Measurements from ENCODE around the gene NPR2. TPM values are rescaled to one million over a fixed set of nuclear protein-coding genes. Genes with fewer than 3 reads are reported as not detected.

NPR2 gene
- total and polyA plus RNA-seq, 2 of the 13 experiments (the other 11 are each of a cell fraction or from before 2014, with no cell fraction given): 7.4 to 9.4 TPM

DNA sequence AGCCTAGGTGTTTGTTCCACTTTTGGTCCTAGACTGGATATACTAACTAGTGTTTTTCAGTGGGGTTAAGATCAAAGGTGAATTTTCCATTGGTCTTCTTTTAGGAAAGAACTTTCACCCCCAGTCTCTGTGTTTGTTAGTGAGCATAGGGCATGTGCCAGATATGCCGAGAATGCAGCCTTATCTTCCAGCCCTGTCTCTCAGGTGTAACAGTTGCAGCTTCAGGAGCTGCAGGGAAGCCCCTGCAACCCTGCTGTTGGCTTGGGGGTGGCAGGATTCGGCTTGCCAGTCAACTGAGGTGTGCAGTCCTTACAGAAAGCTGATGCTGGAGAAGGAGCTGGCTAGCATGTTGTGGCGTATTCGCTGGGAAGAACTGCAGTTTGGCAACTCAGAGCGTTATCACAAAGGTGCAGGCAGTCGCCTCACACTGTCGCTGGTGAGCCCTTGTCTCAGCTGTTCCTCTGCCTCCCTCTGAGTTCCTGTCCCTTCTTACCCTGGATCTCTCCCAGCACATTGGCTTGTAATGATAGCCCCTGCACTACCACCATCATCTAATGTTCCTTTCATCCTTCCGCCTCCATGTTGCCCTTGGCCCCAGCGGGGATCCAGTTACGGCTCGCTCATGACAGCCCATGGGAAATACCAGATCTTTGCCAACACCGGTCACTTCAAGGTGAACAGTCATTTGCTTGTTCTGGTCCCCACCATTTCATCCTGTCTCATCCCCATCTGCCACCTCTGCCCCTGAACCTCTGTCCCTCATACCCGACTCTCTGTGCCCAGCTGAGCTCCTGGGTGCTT lies 10.1 kb downstream of the NPR2 start (continued):
- TF ChIP-seq, protein P1, sequence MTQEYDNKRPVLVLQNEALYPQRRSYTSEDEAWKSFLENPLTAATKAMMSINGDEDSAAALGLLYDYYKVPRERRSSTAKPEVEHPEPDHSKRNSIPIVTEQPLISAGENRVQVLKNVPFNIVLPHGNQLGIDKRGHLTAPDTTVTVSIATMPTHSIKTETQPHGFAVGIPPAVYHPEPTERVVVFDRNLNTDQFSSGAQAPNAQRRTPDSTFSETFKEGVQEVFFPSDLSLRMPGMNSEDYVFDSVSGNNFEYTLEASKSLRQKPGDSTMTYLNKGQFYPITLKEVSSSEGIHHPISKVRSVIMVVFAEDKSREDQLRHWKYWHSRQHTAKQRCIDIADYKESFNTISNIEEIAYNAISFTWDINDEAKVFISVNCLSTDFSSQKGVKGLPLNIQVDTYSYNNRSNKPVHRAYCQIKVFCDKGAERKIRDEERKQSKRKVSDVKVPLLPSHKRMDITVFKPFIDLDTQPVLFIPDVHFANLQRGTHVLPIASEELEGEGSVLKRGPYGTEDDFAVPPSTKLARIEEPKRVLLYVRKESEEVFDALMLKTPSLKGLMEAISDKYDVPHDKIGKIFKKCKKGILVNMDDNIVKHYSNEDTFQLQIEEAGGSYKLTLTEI (CRISPR knock-in tag; conservative IDR thresholded peaks at IDR 0.05): no peak
- TF ChIP-seq FOXP1 (IDR thresholded peaks at IDR 0.05): no peak
- TF ChIP-seq FOXP1 (CRISPR knock-in tag; IDR thresholded peaks at IDR 0.05): no peak
- no peak for TF ChIP-seq JDP2 (CRISPR knock-in tag; IDR thresholded peaks at IDR 0.05; ENCODE audit: borderline replicate concordance)
- TF ChIP-seq DMAP1 (CRISPR knock-in tag; IDR thresholded peaks at IDR 0.05): no peak
- no peak for TF ChIP-seq PHF20 (CRISPR knock-in tag; IDR thresholded peaks at IDR 0.05)
- TF ChIP-seq ZFP62 (CRISPR knock-in tag; IDR thresholded peaks at IDR 0.05): no peak
- TF ChIP-seq POLR2AphosphoS2 (IDR thresholded peaks at IDR 0.05; ENCODE audit: low read depth, low read length): no peak
- TF ChIP-seq HNF4G (IDR thresholded peaks at IDR 0.05; ENCODE audit: borderline replicate concordance, low read depth, low read length): peak; percentile 51; the same call in 1 of the 2 replicates
- TF ChIP-seq HNF4G (CRISPR knock-in tag; IDR thresholded peaks at IDR 0.05; ENCODE audit: borderline replicate concordance, low read depth): no peak
- no peak for TF ChIP-seq MYNN (CRISPR knock-in tag; IDR thresholded peaks at IDR 0.05; ENCODE audit: low read depth)
- peak in 1 of 2 experiments; percentile 30; a peak in 1 of 4 replicates for TF ChIP-seq POLR2A (IDR thresholded peaks at IDR 0.05; ENCODE audit: insufficient read depth in 1 of 2, low read depth in 2 of 2, low read length in 2 of 2)
- TF ChIP-seq, protein P2, sequence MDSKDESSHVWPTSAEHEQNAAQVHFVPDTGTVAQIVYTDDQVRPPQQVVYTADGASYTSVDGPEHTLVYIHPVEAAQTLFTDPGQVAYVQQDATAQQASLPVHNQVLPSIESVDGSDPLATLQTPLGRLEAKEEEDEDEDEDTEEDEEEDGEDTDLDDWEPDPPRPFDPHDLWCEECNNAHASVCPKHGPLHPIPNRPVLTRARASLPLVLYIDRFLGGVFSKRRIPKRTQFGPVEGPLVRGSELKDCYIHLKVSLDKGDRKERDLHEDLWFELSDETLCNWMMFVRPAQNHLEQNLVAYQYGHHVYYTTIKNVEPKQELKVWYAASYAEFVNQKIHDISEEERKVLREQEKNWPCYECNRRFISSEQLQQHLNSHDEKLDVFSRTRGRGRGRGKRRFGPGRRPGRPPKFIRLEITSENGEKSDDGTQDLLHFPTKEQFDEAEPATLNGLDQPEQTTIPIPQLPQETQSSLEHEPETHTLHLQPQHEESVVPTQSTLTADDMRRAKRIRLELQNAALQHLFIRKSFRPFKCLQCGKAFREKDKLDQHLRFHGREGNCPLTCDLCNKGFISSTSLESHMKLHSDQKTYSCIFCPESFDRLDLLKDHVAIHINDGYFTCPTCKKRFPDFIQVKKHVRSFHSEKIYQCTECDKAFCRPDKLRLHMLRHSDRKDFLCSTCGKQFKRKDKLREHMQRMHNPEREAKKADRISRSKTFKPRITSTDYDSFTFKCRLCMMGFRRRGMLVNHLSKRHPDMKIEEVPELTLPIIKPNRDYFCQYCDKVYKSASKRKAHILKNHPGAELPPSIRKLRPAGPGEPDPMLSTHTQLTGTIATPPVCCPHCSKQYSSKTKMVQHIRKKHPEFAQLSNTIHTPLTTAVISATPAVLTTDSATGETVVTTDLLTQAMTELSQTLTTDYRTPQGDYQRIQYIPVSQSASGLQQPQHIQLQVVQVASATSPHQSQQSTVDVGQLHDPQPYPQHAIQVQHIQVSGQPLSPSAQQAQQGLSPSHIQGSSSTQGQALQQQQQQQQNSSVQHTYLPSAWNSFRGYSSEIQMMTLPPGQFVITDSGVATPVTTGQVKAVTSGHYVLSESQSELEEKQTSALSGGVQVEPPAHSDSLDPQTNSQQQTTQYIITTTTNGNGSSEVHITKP (CRISPR knock-in tag; IDR thresholded peaks at IDR 0.05; ENCODE audit: low read depth): no peak
- no peak for TF ChIP-seq THAP11 (CRISPR knock-in tag; IDR thresholded peaks at IDR 0.05)
- TF ChIP-seq, protein P3, sequence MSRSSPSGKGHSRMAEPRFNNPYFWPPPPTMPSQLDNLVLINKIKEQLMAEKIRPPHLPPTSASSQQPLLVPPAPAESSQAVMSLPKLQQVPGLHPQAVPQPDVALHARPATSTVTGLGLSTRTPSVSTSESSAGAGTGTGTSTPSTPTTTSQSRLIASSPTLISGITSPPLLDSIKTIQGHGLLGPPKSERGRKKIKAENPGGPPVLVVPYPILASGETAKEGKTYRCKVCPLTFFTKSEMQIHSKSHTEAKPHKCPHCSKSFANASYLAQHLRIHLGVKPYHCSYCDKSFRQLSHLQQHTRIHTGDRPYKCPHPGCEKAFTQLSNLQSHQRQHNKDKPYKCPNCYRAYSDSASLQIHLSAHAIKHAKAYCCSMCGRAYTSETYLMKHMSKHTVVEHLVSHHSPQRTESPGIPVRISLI (CRISPR knock-in tag; IDR thresholded peaks at IDR 0.05; ENCODE audit: borderline replicate concordance): no peak
- TF ChIP-seq BCL6 (CRISPR knock-in tag; IDR thresholded peaks at IDR 0.05): peak; percentile 49
- TF ChIP-seq, protein P4, sequence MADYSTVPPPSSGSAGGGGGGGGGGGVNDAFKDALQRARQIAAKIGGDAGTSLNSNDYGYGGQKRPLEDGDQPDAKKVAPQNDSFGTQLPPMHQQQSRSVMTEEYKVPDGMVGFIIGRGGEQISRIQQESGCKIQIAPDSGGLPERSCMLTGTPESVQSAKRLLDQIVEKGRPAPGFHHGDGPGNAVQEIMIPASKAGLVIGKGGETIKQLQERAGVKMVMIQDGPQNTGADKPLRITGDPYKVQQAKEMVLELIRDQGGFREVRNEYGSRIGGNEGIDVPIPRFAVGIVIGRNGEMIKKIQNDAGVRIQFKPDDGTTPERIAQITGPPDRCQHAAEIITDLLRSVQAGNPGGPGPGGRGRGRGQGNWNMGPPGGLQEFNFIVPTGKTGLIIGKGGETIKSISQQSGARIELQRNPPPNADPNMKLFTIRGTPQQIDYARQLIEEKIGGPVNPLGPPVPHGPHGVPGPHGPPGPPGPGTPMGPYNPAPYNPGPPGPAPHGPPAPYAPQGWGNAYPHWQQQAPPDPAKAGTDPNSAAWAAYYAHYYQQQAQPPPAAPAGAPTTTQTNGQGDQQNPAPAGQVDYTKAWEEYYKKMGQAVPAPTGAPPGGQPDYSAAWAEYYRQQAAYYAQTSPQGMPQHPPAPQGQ (CRISPR knock-in tag; IDR thresholded peaks at IDR 0.05; ENCODE audit: borderline replicate concordance): no peak
- TF ChIP-seq TARDBP (CRISPR knock-in tag; IDR thresholded peaks at IDR 0.05): no peak
- TF ChIP-seq ZNF256 (CRISPR knock-in tag; conservative IDR thresholded peaks at IDR 0.05): no peak
- peak; percentile 70 for TF ChIP-seq HNF4A (CRISPR knock-in tag; IDR thresholded peaks at IDR 0.05)
- no peak for TF ChIP-seq DNMT1 (CRISPR knock-in tag; IDR thresholded peaks at IDR 0.05)
